IMR-90 (cell line): ENCODE measurements around the gene CYBRD1. TPM values are rescaled to one million over a fixed set of nuclear protein-coding genes. Genes with fewer than 3 reads are reported as not detected.

Experiments
- ATAC-seq: fragments of 200-7000 bp; cut with Tn5 transposase; 2 replicates; pipeline ENCODE4 v1.9.1; 2020; ENCODE audit warnings: low read depth, mild to moderate bottlenecking, moderate library complexity
- BruUV-seq: library from RNA; stranded (reverse); fragments of 400-500 nt; replicated peaks from 2 replicates; lab custom pipeline; 2021; lab: Mats Ljungman, UMichigan
- CTCF ChIA-PET: fragments of 300-600 bp; formaldehyde crosslinking; extraction: SDS; loops from one replicate; lab custom pipeline; 2021; ENCODE audit warnings: antibody characterized with exemption; lab: Yijun Ruan, JAX
- POLR2A ChIA-PET: fragments of 300-600 bp; sonication (Branson Sonifier 250); formaldehyde crosslinking; loops from one replicate; lab custom pipeline; 2022; ENCODE audit warnings: antibody characterized with exemption; ENCODE audit not compliant: unreplicated experiment; lab: Charles Lee
- DNase-seq: peaks from one replicate; pipeline ENCODE4 v3.0.0; 2013
- H2AFZ ChIP-seq: replicated peaks from 2 replicates; pipeline ENCODE3; 2013; ENCODE audit warnings: low read length, mild to moderate bottlenecking; ENCODE audit not compliant: poor library complexity
- H2AK5ac ChIP-seq: 2 replicates; pipeline ENCODE4 v1.6.1; 2013; ENCODE audit warnings: low read depth, low read length, inconsistent platforms
- H2AK9ac ChIP-seq: replicated peaks from 2 replicates; pipeline ENCODE3; 2013; ENCODE audit warnings: mild to moderate bottlenecking, low read depth, low read length, moderate library complexity; ENCODE audit not compliant: poor library complexity
- H2BK120ac ChIP-seq: 2 replicates; pipeline ENCODE4 v1.6.1; 2013; ENCODE audit warnings: low read depth, low read length, inconsistent platforms
- H2BK15ac ChIP-seq: 3 replicates; pipeline ENCODE4 v1.6.1; 2013; ENCODE audit warnings: low read depth, low read length, inconsistent platforms
- H2BK20ac ChIP-seq: 2 replicates; pipeline ENCODE4 v1.6.1; 2013; ENCODE audit warnings: low read depth, mild to moderate bottlenecking, inconsistent platforms, low read length, moderate library complexity
- H2BK5ac ChIP-seq: 2 replicates; pipeline ENCODE4 v1.6.1; 2013; ENCODE audit warnings: mild to moderate bottlenecking, low read depth, low read length, inconsistent platforms; ENCODE audit not compliant: poor library complexity, severe bottlenecking
- H3K14ac ChIP-seq: replicated peaks from 2 replicates; pipeline ENCODE4 v1.6.1; 2013; ENCODE audit warnings: low read depth, low read length, inconsistent platforms
- H3K18ac ChIP-seq: 2 replicates; pipeline ENCODE4 v1.6.1; 2013; ENCODE audit warnings: low read depth, low read length, control low read depth
- H3K23ac ChIP-seq: 2 replicates; pipeline ENCODE4 v1.6.1; 2013; ENCODE audit warnings: low read depth, low read length, inconsistent platforms
- H3K27ac ChIP-seq: 2 replicates; pipeline ENCODE4 v1.5.1; 2013; ENCODE audit warnings: mild to moderate bottlenecking, control low read depth, low read length; ENCODE audit not compliant: insufficient read depth
- H3K27me3 ChIP-seq: 2 replicates; pipeline ENCODE4 v1.6.1; 2013; ENCODE audit warnings: low read length; ENCODE audit not compliant: control insufficient read depth, insufficient read depth
- H3K36me3 ChIP-seq: 2 replicates; pipeline ENCODE4 v1.6.1; 2013; ENCODE audit warnings: low read length, mixed read lengths; ENCODE audit not compliant: control insufficient read depth, insufficient read depth
- H3K4ac ChIP-seq: 2 replicates; pipeline ENCODE4 v1.6.1; 2013; ENCODE audit warnings: low read depth, low read length, inconsistent platforms
- H3K4me1 ChIP-seq: 2 replicates; pipeline ENCODE4 v1.6.1; 2013; ENCODE audit warnings: low read length, mixed read lengths; ENCODE audit not compliant: control insufficient read depth, insufficient read depth
- H3K4me2 ChIP-seq: 2 replicates; pipeline ENCODE4 v1.6.1; 2013; ENCODE audit warnings: low read depth, mild to moderate bottlenecking, control low read depth, low read length, moderate library complexity
- H3K4me3 ChIP-seq: 2 replicates; pipeline ENCODE4 v1.5.1; 2013; ENCODE audit warnings: low read depth, mild to moderate bottlenecking, control low read depth, low read length, moderate library complexity; ENCODE audit not compliant: insufficient read depth
- H3K56ac ChIP-seq: 2 replicates; pipeline ENCODE4 v1.6.1; 2013; ENCODE audit warnings: low read length, inconsistent platforms; ENCODE audit not compliant: insufficient read depth; ENCODE audit errors: extremely low read depth
- H3K79me1 ChIP-seq, 2 experiments: 2 replicates each; pipeline ENCODE4 v1.6.1; 2013; ENCODE audit warnings: low read length in 2 of 2, inconsistent platforms in 1 of 2, low read depth in 1 of 2
- H3K9ac ChIP-seq: 2 replicates; pipeline ENCODE4 v1.6.1; 2013; ENCODE audit warnings: low read depth, low read length, control low read depth
- H3K9me1 ChIP-seq: 2 replicates; pipeline ENCODE4 v1.6.1; 2013; ENCODE audit warnings: low read length, inconsistent platforms; ENCODE audit not compliant: insufficient read depth
- H3K9me3 ChIP-seq: 2 replicates; pipeline ENCODE4 v1.6.1; 2013; ENCODE audit warnings: low read length; ENCODE audit not compliant: control insufficient read depth, insufficient read depth
- H4K20me1 ChIP-seq: 2 replicates; pipeline ENCODE4 v1.6.1; 2013; ENCODE audit warnings: low read length, inconsistent platforms; ENCODE audit not compliant: insufficient read depth
- H4K5ac ChIP-seq: 2 replicates; pipeline ENCODE4 v1.6.1; 2013; ENCODE audit warnings: mild to moderate bottlenecking, low read depth, low read length, control low read depth
- H4K8ac ChIP-seq, 2 experiments: 2 replicates each; pipeline ENCODE4 v1.6.1; 2013; ENCODE audit warnings: low read depth in 2 of 2, low read length in 2 of 2, control low read depth in 1 of 2, inconsistent platforms in 1 of 2
- H4K91ac ChIP-seq: 2 replicates; pipeline ENCODE4 v1.6.1; 2013; ENCODE audit warnings: low read depth, low read length, inconsistent platforms; ENCODE audit not compliant: insufficient read depth
- BHLHE40 ChIP-seq: fragments of 150-350 bp; IDR thresholded peaks from 2 replicates; pipeline ENCODE4 v1.6.1; 2016; ENCODE audit warnings: mild to moderate bottlenecking, low read depth, low read length
- CHD1 ChIP-seq: IDR thresholded peaks from 2 replicates; pipeline ENCODE4 v1.6.1; 2012; ENCODE audit warnings: low read depth, low read length, improper control_type of control experiment
- MXI1 ChIP-seq: IDR thresholded peaks from 2 replicates; pipeline ENCODE4 v1.6.1; 2012; ENCODE audit warnings: low read depth, mild to moderate bottlenecking, low read length, moderate library complexity, borderline replicate concordance
- POLR2A ChIP-seq: IDR thresholded peaks from 2 replicates; pipeline ENCODE4 v1.6.1; 2012; ENCODE audit warnings: mild to moderate bottlenecking, low read depth, low read length
- WGBS, 2 experiments: methylation state at CpG; one replicate each; pipeline versions ENCODE4 v1.1.5 to v1.1.7; 2013; ENCODE audit warnings: missing lambda C conversion rate in 2 of 2; ENCODE audit not compliant: insufficient read length in 1 of 2; ENCODE audit errors: extremely low coverage in 2 of 2; 5-methylcytosine and 5-hydroxymethylcytosine counted together
- dilution Hi-C: fragments of 300-500 bp; cut with HindIII; formaldehyde crosslinking; loops from one replicate; pipeline ENCODE4 v1.14.3; 2018; ENCODE audit warnings: low sequenced_read_pairs; ENCODE audit not compliant: unreplicated experiment
- in situ Hi-C: fragments of 300-500 bp; cut with MboI; formaldehyde crosslinking; loops from 3 replicates; pipeline ENCODE4 v1.14.3; 2019; ENCODE audit warnings: low sequenced_read_pairs, inconsistent platforms, mixed read lengths
- intact Hi-C: fragments of 100-400 bp; cut with micrococcal nuclease; formaldehyde crosslinking; loops from 2 replicates; pipeline ENCODE4 v1.10.0; 2022
- polyA plus RNA-seq, 3 experiments: library from polyadenylated mRNA; depleted of rRNA; stranded (reverse); fragments of >200 nt; gene quantifications; 2 replicates each; pipeline ENCODE4 v1.2.3, GENCODE V29; 2012; ENCODE audit warnings: low replicate concordance in 1 of 3
- total RNA-seq: library from RNA; depleted of rRNA; stranded (reverse); fragments of >200 nt; gene quantifications from 2 replicates; pipeline ENCODE4 v1.2.3, GENCODE V29; 2012

CYBRD1 gene
- total and polyA plus RNA-seq, 2 of the 4 experiments (the other 2 are of a cell fraction) = 53.2 to 103 TPM

DNA sequence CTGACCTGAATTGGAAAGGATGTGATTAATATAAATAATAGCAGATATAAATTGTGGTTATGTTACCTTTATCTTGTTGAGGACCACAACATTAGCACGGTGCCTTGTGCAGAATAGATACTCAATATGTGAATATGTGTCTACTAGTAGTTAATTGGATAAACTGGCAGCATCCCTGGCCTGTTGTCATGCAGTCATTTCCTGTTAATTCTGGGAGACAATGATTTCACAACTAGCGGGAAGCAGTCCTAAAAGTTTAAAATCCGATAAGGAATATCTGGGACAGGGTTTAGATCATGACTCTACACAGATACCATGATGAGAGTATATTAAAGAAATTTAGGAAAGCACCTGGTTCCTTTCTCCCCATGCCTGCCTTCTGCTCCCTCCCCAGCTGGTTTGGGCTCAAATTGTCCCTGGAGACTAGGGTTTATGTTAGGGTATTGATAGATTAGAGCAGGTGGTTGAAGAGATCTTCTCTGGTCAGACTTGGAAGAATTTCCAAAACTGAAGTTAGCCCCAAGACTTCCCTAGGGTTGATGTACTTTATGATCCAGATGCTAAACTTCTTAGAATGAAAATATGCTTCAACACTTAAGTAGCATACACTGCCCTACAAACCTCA lies 32.8 kb downstream of the CYBRD1 start:
- no peaks in the 10 kb centered on the region for H3K9me3 ChIP-seq
- no peak overlapping the region for H4K8ac ChIP-seq
- ATAC-seq (no peak), DNase-seq (no peak)
- no peak overlapping the region for H2AK9ac ChIP-seq
- no peak overlapping the region for H2BK120ac ChIP-seq
- peaks cover 4% of the 10 kb centered on the region; the same call in 1 of the 2 replicates for H3K4me1 ChIP-seq
- H3K4ac ChIP-seq = no peak overlapping the region
- no peak overlapping the region for H4K91ac ChIP-seq
- no peak overlapping the region for H2BK5ac ChIP-seq
- no peaks in the 10 kb centered on the region for H4K20me1 ChIP-seq
- H3K4me3 ChIP-seq = no peak overlapping the region
- H2AK5ac ChIP-seq = no peak overlapping the region
- BruUV-seq = TSS peak; percentile 51
- WGBS, 2 experiments = no CpG with 5 or more reads among the region's 3 CpGs
- H3K9me1 ChIP-seq = 0 out of 2 replicates have a peak, but pooled peaks cover 3% of the 10 kb centered on the region
- in situ Hi-C loops = no loop called here
- H2AFZ ChIP-seq = no peak overlapping the region
- no peak overlapping the region for H3K18ac ChIP-seq
- ChIA-PET CTCF (no interaction called here), POLR2A (no interaction called here)
- H3K14ac ChIP-seq = no peak overlapping the region
- no peak overlapping the region for H3K27ac ChIP-seq
- no peak overlapping the region for H2BK20ac ChIP-seq
- no peak overlapping the region for H2BK15ac ChIP-seq
- H3K56ac ChIP-seq = no peak overlapping the region
- peaks cover 19% of the 10 kb centered on the region for H3K36me3 ChIP-seq
- no peaks in the 10 kb centered on the region for H3K27me3 ChIP-seq
- H3K9ac ChIP-seq = no peak overlapping the region
- H3K23ac ChIP-seq = no peak overlapping the region
- no peak overlapping the region for H4K5ac ChIP-seq
- no peak overlapping the region for H3K4me2 ChIP-seq
- intact Hi-C loops = no loop called here
- H3K79me1 ChIP-seq = peaks cover under 1 to 2% of the 10 kb centered on the region in 2 experiments; a peak in 1 of 4 replicates
- TF ChIP-seq POLR2A = no peak
- TF ChIP-seq MXI1 = no peak
- TF ChIP-seq BHLHE40 = no peak
- no peak for TF ChIP-seq CHD1
- dilution Hi-C loops = no loop called here
